Fibroblast of lung (primary cell): Measurements from ENCODE around the gene JAK1. TPM values are rescaled to one million over a fixed set of nuclear protein-coding genes. Genes with fewer than 3 reads are reported as not detected.

Experiments used
- DNase-seq, 2 donors: peaks; one replicate each; pipeline versions ENCODE4 v3.0.0 to v3.0.0-alpha.2; 2010; ENCODE audit warnings: low read depth in 2 of 2
- H2AFZ ChIP-seq: 2 replicates; pipeline ENCODE4 v1.5.1; 2012; ENCODE audit warnings: low read length, control low read depth, inconsistent platforms
- H3K27ac ChIP-seq: 2 replicates; pipeline ENCODE4 v1.5.1; 2011; ENCODE audit warnings: low read length, control low read depth; ENCODE audit not compliant: insufficient read depth
- H3K27me3 ChIP-seq: 2 replicates; pipeline ENCODE4 v1.5.1; 2011; ENCODE audit warnings: mild to moderate bottlenecking, low read length; ENCODE audit not compliant: control insufficient read depth, insufficient read depth
- H3K36me3 ChIP-seq: 2 replicates; pipeline ENCODE4 v1.5.1; 2011; ENCODE audit warnings: low read length; ENCODE audit not compliant: control insufficient read depth, insufficient read depth
- H3K4me1 ChIP-seq: 2 replicates; pipeline ENCODE4 v1.5.1; 2011; ENCODE audit warnings: low read length; ENCODE audit not compliant: control insufficient read depth, insufficient read depth; ENCODE audit errors: extremely low read depth
- H3K4me2 ChIP-seq: 2 replicates; pipeline ENCODE4 v1.5.1; 2011; ENCODE audit warnings: low read length, control low read depth; ENCODE audit not compliant: insufficient read depth; ENCODE audit errors: extremely low read depth
- H3K4me3 ChIP-seq, 4 experiments: fragments of 200-600 bp in 1 of 4; sonication (generic) in 1 of 4; replicated peaks in 1 of 4; 2 replicates each; pipeline ENCODE4 v1.5.1; 2011 to 2016; ENCODE audit warnings: low read length in 4 of 4, low read depth in 3 of 4, mild to moderate bottlenecking in 3 of 4, control low read depth in 2 of 4, inconsistent platforms in 1 of 4, mixed read lengths in 1 of 4; ENCODE audit not compliant: insufficient read depth in 1 of 4; ENCODE audit errors: control extremely low read depth in 1 of 4
- H3K79me2 ChIP-seq: 2 replicates; pipeline ENCODE4 v1.5.1; 2012; ENCODE audit warnings: mild to moderate bottlenecking, low read length, inconsistent platforms; ENCODE audit not compliant: control insufficient read depth, insufficient read depth
- H3K9ac ChIP-seq: 2 replicates; pipeline ENCODE4 v1.5.1; 2011; ENCODE audit warnings: mild to moderate bottlenecking, low read length, control low read depth; ENCODE audit not compliant: insufficient read depth
- H3K9me3 ChIP-seq: 2 replicates; pipeline ENCODE4 v1.5.1; 2012; ENCODE audit warnings: low read depth, low read length; ENCODE audit not compliant: control insufficient read depth, insufficient read depth
- H4K20me1 ChIP-seq: 2 replicates; pipeline ENCODE4 v1.5.1; 2011; ENCODE audit warnings: low read length; ENCODE audit not compliant: control insufficient read depth, insufficient read depth; ENCODE audit errors: extremely low read depth
- CTCF ChIP-seq, 2 donors: IDR thresholded peaks in 1 of 2; conservative IDR thresholded peaks in 1 of 2; 1 replicate in 1 of 2; 2 replicates in 1 of 2; pipeline ENCODE4 v1.5.1; 2011 to 2012; ENCODE audit warnings: low read length in 2 of 2, control low read depth in 1 of 2, inconsistent platforms in 1 of 2, low read depth in 1 of 2, mild to moderate bottlenecking in 1 of 2
- EZH2 ChIP-seq: IDR thresholded peaks from 2 replicates; pipeline ENCODE4 v1.5.1; 2012; ENCODE audit warnings: low read length, control low read depth, mild to moderate bottlenecking; ENCODE audit errors: missing control alignments
- polyA plus RNA-seq, 2 donors: library from polyadenylated mRNA; depleted of rRNA in 1 of 2; stranded (reverse) in 1 of 2; unstranded in 1 of 2; fragments of >200 nt; gene quantifications; 2 replicates each; pipeline ENCODE4 v1.2.1, GENCODE V29; 2011 to 2012; ENCODE audit warnings: missing spikeins in 1 of 2
- total RNA-seq: library from RNA; depleted of rRNA; stranded (reverse); fragments of >200 nt; gene quantifications from 2 replicates; pipeline ENCODE4 v1.2.1, GENCODE V29; 2014

The JAK1 gene
- total and polyA plus RNA-seq, 2 donors (not counting 1 experiment from before 2014, with no cell fraction given), result 144 to 152 TPM

DNA sequence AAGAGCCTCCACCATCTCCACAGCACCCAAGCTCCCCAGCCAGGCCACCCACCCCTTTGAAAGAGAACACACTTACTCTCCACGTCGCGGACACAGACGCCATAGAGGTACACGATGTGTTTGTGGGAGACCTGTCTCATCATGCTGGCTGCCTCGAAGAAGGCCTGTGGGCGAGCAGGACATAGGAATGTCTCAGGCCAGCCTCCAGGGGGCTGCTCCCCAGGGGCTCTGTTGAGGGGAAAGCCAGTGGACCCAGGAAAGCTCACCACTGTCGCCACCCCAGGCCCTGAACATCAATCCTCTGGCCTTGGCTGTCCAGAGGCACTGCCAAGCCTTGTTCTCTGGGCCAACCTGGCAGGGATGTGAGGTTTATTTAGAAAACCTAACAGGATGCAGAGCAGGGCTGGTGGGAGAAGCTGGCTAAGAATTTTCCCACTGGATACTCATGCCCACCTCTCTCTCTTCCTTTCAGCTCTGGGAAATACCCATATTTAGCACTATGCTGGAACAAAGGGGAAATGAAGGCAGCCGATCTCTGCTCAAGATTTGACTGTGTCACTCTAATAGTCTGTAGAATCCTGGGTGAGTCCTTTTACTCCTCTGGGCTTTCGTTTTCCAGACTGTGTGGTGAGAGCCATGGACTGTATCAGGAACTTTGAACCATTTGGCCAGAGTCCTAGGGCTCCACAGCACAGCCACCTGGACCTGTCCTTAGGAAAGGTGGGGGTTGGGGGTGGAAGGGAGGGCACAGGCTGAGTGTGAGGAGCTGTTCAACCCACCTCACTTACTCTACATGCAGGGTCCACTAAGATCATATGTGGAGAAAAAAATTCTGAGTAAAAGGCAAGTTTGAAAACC, 119.5 kb downstream of the JAK1 start:
- H3K9me3 ChIP-seq, result no peaks in the 10 kb centered on the region
- no peak overlapping the region for H3K9ac ChIP-seq
- no peak overlapping the region for H3K4me2 ChIP-seq
- no peaks in the 10 kb centered on the region for H3K79me2 ChIP-seq
- no peak overlapping the region for H3K27ac ChIP-seq
- no peaks in the 10 kb centered on the region for H4K20me1 ChIP-seq
- no peak overlapping the region for H2AFZ ChIP-seq
- no peaks in the 10 kb centered on the region for H3K27me3 ChIP-seq
- no peak for DNase-seq
- no peak overlapping the region for H3K4me3 ChIP-seq
- H3K36me3 ChIP-seq, result peaks cover 20% of the 10 kb centered on the region
- TF ChIP-seq EZH2, result no peak
- TF ChIP-seq CTCF (conservative IDR thresholded peaks at IDR 0.05 in 1 of 2, IDR thresholded peaks at IDR 0.05 in 1 of 2; ENCODE audit: low read depth in 1 of 2, low read length in 2 of 2), result no peak
- H3K4me1 ChIP-seq, result no peaks in the 10 kb centered on the region

- no peaks in the 10 kb centered on the region for H4K20me1 ChIP-seq
- H3K79me2 ChIP-seq, result no peaks in the 10 kb centered on the region
- no peaks in the 10 kb centered on the region for H3K9me3 ChIP-seq
- H3K27ac ChIP-seq, result no peak overlapping the region
- no peaks in the 10 kb centered on the region for H3K27me3 ChIP-seq
- H3K4me2 ChIP-seq, result no peak overlapping the region
- H3K9ac ChIP-seq, result no peak overlapping the region
- no peaks in the 10 kb centered on the region for H3K4me1 ChIP-seq
- H2AFZ ChIP-seq, result no peak overlapping the region
- no peak overlapping the region for H3K4me3 ChIP-seq
- no peak for DNase-seq
- peaks cover 25% of the 10 kb centered on the region for H3K36me3 ChIP-seq
- TF ChIP-seq EZH2, result no peak
- no peak for TF ChIP-seq CTCF (conservative IDR thresholded peaks at IDR 0.05 in 1 of 2, IDR thresholded peaks at IDR 0.05 in 1 of 2; ENCODE audit: low read depth in 1 of 2, low read length in 2 of 2)
Measured at GRCh38 chr1:64845831-64846425, 120.4 kb downstream of the JAK1 start.

GRCh38 chr1:64844609-64845008, 121.7 kb downstream of the JAK1 start:
- Histone ChIP-seq H3K27me3 (no peaks in the 10 kb centered on the region), H3K4me2 (no peak overlapping the region), H3K9me3 (no peaks in the 10 kb centered on the region), H3K79me2 (no peaks in the 10 kb centered on the region), H3K4me3 (no peak overlapping the region), H3K4me1 (no peaks in the 10 kb centered on the region), H3K9ac (no peak overlapping the region), H3K36me3 (peaks cover 29% of the 10 kb centered on the region), H3K27ac (no peak overlapping the region), H4K20me1 (no peaks in the 10 kb centered on the region), H2AFZ (no peak overlapping the region)
- TF ChIP-seq EZH2 (no peak), CTCF (conservative IDR thresholded peaks at IDR 0.05 in 1 of 2, IDR thresholded peaks at IDR 0.05 in 1 of 2; ENCODE audit: low read depth in 1 of 2, low read length in 2 of 2) (no peak)
- no peak for DNase-seq
